Gastrocnemius medialis (tissue), 4 donors: ENCODE measurements around the gene GAS6. TPM values are rescaled to one million over a fixed set of nuclear protein-coding genes. Genes with fewer than 3 reads are reported as not detected.
A peak's percentile ranks its signal among the peaks of the same experiment; 100 is the strongest.

Source experiments
- ATAC-seq, 2 donors: fragments of 150-250 bp; one replicate each; pipeline ENCODE4 v1.9.1; 2016
- DNase-seq, 2 donors: peaks; one replicate each; pipeline ENCODE4 v3.0.0-alpha.2; 2019
- H3K27ac ChIP-seq, 4 donors: fragments of 200-600 bp; sonication (generic); 1 replicate in 1 of 4; 2 replicates in 3 of 4; pipeline ENCODE4 v1.5.1; 2016 to 2018; ENCODE audit warnings: mild to moderate bottlenecking in 2 of 4, moderate library complexity in 1 of 4
- H3K27me3 ChIP-seq, 3 donors: fragments of 200-600 bp; sonication (generic) in 2 of 3; 1 replicate in 1 of 3; 2 replicates in 2 of 3; pipeline versions ENCODE4 v1.5.1 to v1.6.0; 2016 to 2019; ENCODE audit warnings: mild to moderate bottlenecking in 1 of 3, moderate library complexity in 1 of 3
- H3K36me3 ChIP-seq, 2 donors: fragments of 200-600 bp; sonication (generic) in 1 of 2; one replicate each; pipeline ENCODE4 v1.5.1; 2017 to 2018
- H3K4me1 ChIP-seq, 2 donors: fragments of 200-600 bp; sonication (generic) in 1 of 2; one replicate each; pipeline ENCODE4 v1.5.1; 2016 to 2017; ENCODE audit warnings: mild to moderate bottlenecking in 2 of 2
- H3K4me3 ChIP-seq, 4 donors: fragments of 200-600 bp; sonication (generic) in 3 of 4; 1 replicate in 1 of 4; 2 replicates in 3 of 4; pipeline ENCODE4 v1.5.1; 2016 to 2019; ENCODE audit warnings: mild to moderate bottlenecking in 2 of 4
- H3K9me3 ChIP-seq, 3 donors: fragments of 200-600 bp; sonication (generic) in 2 of 3; 1 replicate in 1 of 3; 2 replicates in 2 of 3; pipeline ENCODE4 v1.5.1; 2016 to 2019
- POLR2A ChIP-seq, 2 donors: fragments of 450-650 bp; IDR thresholded peaks; one replicate each; pipeline ENCODE4 v1.6.1; 2017; ENCODE audit warnings: antibody characterized with exemption in 2 of 2, mild to moderate bottlenecking in 2 of 2, moderate library complexity in 2 of 2
- in situ Hi-C, 4 donors: fragments of 200-750 bp; cut with MboI; loops; one replicate each; pipeline versions ENCODE4 v1.15.0 to v1.8.0; 2017; ENCODE audit warnings: low sequenced_read_pairs in 4 of 4
- intact Hi-C: fragments of 100-400 bp; cut with DNase I; formaldehyde crosslinking; loops from one replicate; pipeline ENCODE4 v1.15.1; 2023; ENCODE audit warnings: low total_unique reads
- total RNA-seq, 4 donors: library from RNA; depleted of rRNA; stranded (reverse); fragments of >200 nt; gene quantifications; one replicate each; pipeline versions ENCODE4 v1.1.0 to v1.2.3, GENCODE V29; 2016
- TF ChIP-seq, protein P1 (sequence below), 5 experiments: fragments of 450-650 bp in 3 of 5; fragments of 200-600 bp in 2 of 5; sonication (generic) in 2 of 5; IDR thresholded peaks in 4 of 5; conservative IDR thresholded peaks in 1 of 5; 1 replicate in 4 of 5; 2 replicates in 1 of 5; pipeline ENCODE4 v1.5.1; 2016 to 2019; ENCODE audit warnings: antibody characterized with exemption in 5 of 5, mild to moderate bottlenecking in 3 of 5, moderate library complexity in 3 of 5

Gene GAS6
- total RNA-seq, 4 donors from 2014 or later = 68.6 to 122 (median 86.3) TPM

GRCh38 chr13:113816946-113817859 is 46.7 kb downstream of the GAS6 start:
- Histone ChIP-seq H3K27me3 (no peaks in the 10 kb centered on the region), H3K4me1 (peaks cover 33 to 37% of the 10 kb centered on the region in 2 donors), H3K36me3 (no peaks in the 10 kb centered on the region), H3K27ac (peak overlapping the region; percentile 68 to 97 (median 96)), H3K9me3 (no peaks in the 10 kb centered on the region), H3K4me3 (peak overlapping the region in 1 of 4 donors; percentile 13)
- intact Hi-C loops (loop anchor here (1.0 to 2.0 kb wide), 3 partner anchors 88 to 410 kb away; no protein-coding TSS in a partner anchor), in situ Hi-C loops (no loop called here)
- TF ChIP-seq, protein P1, sequence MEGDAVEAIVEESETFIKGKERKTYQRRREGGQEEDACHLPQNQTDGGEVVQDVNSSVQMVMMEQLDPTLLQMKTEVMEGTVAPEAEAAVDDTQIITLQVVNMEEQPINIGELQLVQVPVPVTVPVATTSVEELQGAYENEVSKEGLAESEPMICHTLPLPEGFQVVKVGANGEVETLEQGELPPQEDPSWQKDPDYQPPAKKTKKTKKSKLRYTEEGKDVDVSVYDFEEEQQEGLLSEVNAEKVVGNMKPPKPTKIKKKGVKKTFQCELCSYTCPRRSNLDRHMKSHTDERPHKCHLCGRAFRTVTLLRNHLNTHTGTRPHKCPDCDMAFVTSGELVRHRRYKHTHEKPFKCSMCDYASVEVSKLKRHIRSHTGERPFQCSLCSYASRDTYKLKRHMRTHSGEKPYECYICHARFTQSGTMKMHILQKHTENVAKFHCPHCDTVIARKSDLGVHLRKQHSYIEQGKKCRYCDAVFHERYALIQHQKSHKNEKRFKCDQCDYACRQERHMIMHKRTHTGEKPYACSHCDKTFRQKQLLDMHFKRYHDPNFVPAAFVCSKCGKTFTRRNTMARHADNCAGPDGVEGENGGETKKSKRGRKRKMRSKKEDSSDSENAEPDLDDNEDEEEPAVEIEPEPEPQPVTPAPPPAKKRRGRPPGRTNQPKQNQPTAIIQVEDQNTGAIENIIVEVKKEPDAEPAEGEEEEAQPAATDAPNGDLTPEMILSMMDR (IDR thresholded peaks at IDR 0.05 in 4 of 5, conservative IDR thresholded peaks at IDR 0.05 in 1 of 5) = peak; percentile 90 to 93 (median 91)
- no peak for TF ChIP-seq POLR2A (IDR thresholded peaks at IDR 0.05)
- peak; percentile 28 to 29 for ATAC-seq
- peak; percentile 81 to 87 for DNase-seq

DNA sequence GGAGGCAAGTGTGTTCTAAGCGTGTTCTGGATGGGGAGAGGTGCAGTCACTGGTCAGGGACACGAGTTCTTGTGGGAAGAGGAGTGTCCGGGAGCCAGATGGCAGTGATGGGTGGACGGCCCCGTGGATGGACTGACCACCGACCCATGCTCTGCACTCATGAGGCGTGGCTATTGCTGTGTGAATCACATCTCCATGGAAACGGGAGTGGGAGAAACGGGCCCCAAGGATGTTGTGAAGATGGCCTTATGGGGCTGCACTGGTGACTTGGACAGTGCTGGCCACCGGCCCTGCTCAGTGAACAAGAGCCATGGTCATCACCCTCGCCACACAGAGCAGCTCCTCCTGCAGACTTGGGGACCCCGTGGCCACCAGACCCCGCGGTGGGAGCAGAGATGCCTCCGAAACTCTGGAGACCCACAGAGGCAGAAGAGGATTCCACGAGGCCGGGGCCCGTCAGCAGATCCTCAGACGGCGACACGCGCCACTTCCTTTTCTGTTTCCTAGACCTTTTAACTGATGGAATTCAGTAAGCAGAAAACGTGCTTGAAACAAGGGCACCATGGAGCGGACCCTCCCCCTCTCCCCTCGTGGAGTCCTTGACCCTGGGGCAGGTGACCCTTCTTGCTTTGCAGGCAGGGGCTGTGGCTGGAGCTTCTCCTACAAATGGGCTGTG is 47.5 kb downstream of the GAS6 start:
- H3K36me3 ChIP-seq = no peaks in the 10 kb centered on the region
- H3K27ac ChIP-seq = no peak overlapping the region
- in situ Hi-C loops = no loop called here
- no peaks in the 10 kb centered on the region for H3K9me3 ChIP-seq
- H3K4me1 ChIP-seq = peaks cover 26 to 29% of the 10 kb centered on the region in 2 donors
- H3K27me3 ChIP-seq = no peaks in the 10 kb centered on the region
- intact Hi-C loops = loop anchor here (2.0 kb wide), 2 partner anchors 88 to 410 kb away; no protein-coding TSS in a partner anchor
- no peak for TF ChIP-seq POLR2A (IDR thresholded peaks at IDR 0.05)
- TF ChIP-seq, protein P1 (IDR thresholded peaks at IDR 0.05 in 4 of 5, conservative IDR thresholded peaks at IDR 0.05 in 1 of 5) = no peak
- DNase-seq (no peak), ATAC-seq (no peak)
- no peak overlapping the region for H3K4me3 ChIP-seq

DNA sequence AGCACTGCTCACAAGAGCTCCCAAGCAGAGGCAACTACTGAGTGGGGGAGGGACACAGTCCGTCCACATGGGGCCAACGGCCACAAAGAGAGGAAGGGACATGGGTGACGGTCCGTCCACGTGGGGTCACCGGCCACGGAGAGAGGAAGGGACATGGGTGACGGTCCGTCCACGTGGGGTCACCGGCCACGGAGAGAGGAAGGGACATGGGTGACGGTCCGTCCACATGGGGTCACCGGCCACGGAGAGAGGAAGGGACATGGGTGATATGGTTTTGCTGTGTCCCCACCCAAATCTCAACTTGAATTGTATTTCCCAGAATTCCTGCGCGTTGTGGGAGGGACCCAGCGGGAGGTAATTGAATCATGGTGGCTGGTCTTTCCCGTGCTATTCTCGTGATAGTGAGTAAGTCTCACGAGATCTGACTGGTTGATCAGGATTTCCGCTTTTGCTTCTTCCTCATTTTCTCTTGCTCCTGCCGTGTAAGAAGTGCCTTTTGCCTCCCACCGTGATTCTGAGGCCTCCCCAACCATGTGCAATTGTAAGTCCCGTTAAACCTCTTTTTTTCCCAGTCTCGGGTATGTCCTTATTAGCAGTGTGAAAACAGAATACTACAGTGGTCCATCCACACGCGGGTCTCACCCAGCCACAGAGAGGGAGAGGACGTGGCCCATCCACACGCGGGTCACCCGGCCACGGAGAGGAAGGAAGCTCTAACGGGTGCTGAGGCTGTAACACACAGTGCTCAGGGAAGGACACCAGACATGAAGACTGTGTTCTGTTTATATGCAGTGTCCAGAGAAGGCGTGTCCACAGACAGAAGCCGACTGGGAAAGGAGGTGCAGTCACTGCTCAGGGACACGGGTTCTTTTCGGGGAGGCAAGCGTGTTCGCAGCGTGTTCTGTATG is 48.5 kb downstream of the GAS6 start:
- DNase-seq (no peak), ATAC-seq (no peak)
- Histone ChIP-seq H3K27ac (no peak overlapping the region), H3K9me3 (no peaks in the 10 kb centered on the region), H3K27me3 (no peaks in the 10 kb centered on the region), H3K4me1 (peaks cover 16 to 25% of the 10 kb centered on the region in 2 donors), H3K4me3 (no peak overlapping the region), H3K36me3 (no peaks in the 10 kb centered on the region)
- in situ Hi-C loops = no loop called here
- intact Hi-C loops = loop anchor here (2.0 kb wide), 2 partner anchors 89 to 411 kb away; no protein-coding TSS in a partner anchor
- TF ChIP-seq POLR2A (IDR thresholded peaks at IDR 0.05) = no peak
- TF ChIP-seq, protein P1 (IDR thresholded peaks at IDR 0.05 in 4 of 5, conservative IDR thresholded peaks at IDR 0.05 in 1 of 5) = no peak

GRCh38 chr13:113814435-113814821 is 49.4 kb downstream of the GAS6 start:
- ATAC-seq (no peak), DNase-seq (no peak)
- H3K4me3 ChIP-seq = no peak overlapping the region
- TF ChIP-seq, protein P1 (IDR thresholded peaks at IDR 0.05 in 4 of 5, conservative IDR thresholded peaks at IDR 0.05 in 1 of 5) = no peak
- no peak for TF ChIP-seq POLR2A (IDR thresholded peaks at IDR 0.05)
- peaks cover 6 to 15% of the 10 kb centered on the region in 2 donors for H3K4me1 ChIP-seq
- in situ Hi-C loops = no loop called here
- no peaks in the 10 kb centered on the region for H3K9me3 ChIP-seq
- H3K36me3 ChIP-seq = no peaks in the 10 kb centered on the region
- no peaks in the 10 kb centered on the region for H3K27me3 ChIP-seq
- no peak overlapping the region for H3K27ac ChIP-seq
- intact Hi-C loops = no loop called here
